HepG2 (cell line): ENCODE data around the gene MEIOB. TPM values are rescaled to one million over a fixed set of nuclear protein-coding genes. Genes with fewer than 3 reads are reported as not detected.

Source experiments
- BRD4 ChIP-seq: sonication (generic); formaldehyde crosslinking; IDR thresholded peaks from 2 replicates; pipeline ENCODE4 v1.4.0; 2020; ENCODE audit warnings: missing genetic modification reagents
- FOXK1 ChIP-seq: sonication (generic); formaldehyde crosslinking; IDR thresholded peaks from 2 replicates; pipeline ENCODE4 v1.4.0; 2020; ENCODE audit warnings: low read depth, missing genetic modification reagents, borderline replicate concordance
- MXI1 ChIP-seq: IDR thresholded peaks from 3 replicates; pipeline ENCODE4 v1.6.1; 2012; ENCODE audit warnings: low read depth, low read length, inconsistent platforms, borderline replicate concordance
- RBM39 ChIP-seq: fragments of 200-400 bp; formaldehyde crosslinking; IDR thresholded peaks from one replicate; pipeline ENCODE4 v1.6.1; 2018; ENCODE audit warnings: antibody characterized with exemption, mild to moderate bottlenecking, low read depth, low read length; ENCODE audit not compliant: poor library complexity, severe bottlenecking
- RCOR2 ChIP-seq: IDR thresholded peaks from 2 replicates; pipeline ENCODE4 v1.6.1; 2016; ENCODE audit warnings: missing biosample characterization, missing genetic modification reagents
- ZBTB3 ChIP-seq: sonication (generic); formaldehyde crosslinking; IDR thresholded peaks from 2 replicates; pipeline ENCODE4 v1.4.0; 2020; ENCODE audit warnings: low read depth, mild to moderate bottlenecking, moderate library complexity, missing genetic modification reagents, borderline replicate concordance
- ZFP62 ChIP-seq: sonication (generic); formaldehyde crosslinking; IDR thresholded peaks from 2 replicates; pipeline ENCODE4 v1.4.0; 2020; ENCODE audit warnings: missing genetic modification reagents
- ZKSCAN8 ChIP-seq: IDR thresholded peaks from 2 replicates; pipeline ENCODE4 v1.6.1; 2016; ENCODE audit warnings: borderline replicate concordance, missing genetic modification reagents, missing compliant biosample characterization
- ZNF160 ChIP-seq: sonication (generic); formaldehyde crosslinking; IDR thresholded peaks from 2 replicates; pipeline ENCODE4 v1.8.0; 2022; ENCODE audit warnings: mild to moderate bottlenecking, inconsistent platforms, missing genetic modification reagents
- ZNF343 ChIP-seq: sonication (generic); formaldehyde crosslinking; IDR thresholded peaks from 2 replicates; pipeline ENCODE4 v1.4.0; 2020; ENCODE audit warnings: mild to moderate bottlenecking, missing genetic modification reagents
- ZNF530 ChIP-seq: sonication (generic); formaldehyde crosslinking; IDR thresholded peaks from 2 replicates; pipeline ENCODE4 v1.5.0; 2020; ENCODE audit warnings: low read depth, mild to moderate bottlenecking, missing genetic modification reagents
- ZNF775 ChIP-seq: sonication (generic); formaldehyde crosslinking; IDR thresholded peaks from 2 replicates; pipeline ENCODE4 v1.4.0; 2020; ENCODE audit warnings: missing genetic modification reagents, mild to moderate bottlenecking, moderate library complexity, borderline replicate concordance
- ZNF777 ChIP-seq: sonication (generic); formaldehyde crosslinking; IDR thresholded peaks from 2 replicates; pipeline ENCODE4 v1.4.0; 2020; ENCODE audit warnings: missing genetic modification reagents
- polyA plus RNA-seq, 8 experiments: library from polyadenylated mRNA; depleted of rRNA in 3 of 8; stranded (reverse) in 7 of 8; unstranded in 1 of 8; fragments of >200 nt; fragmentation: Illumina TruSeq in 4 of 8; extraction: Trizol in 4 of 8; gene quantifications; 2 replicates each; pipeline versions ENCODE4 v1.2.1 to v1.2.3, GENCODE V29; 2011 to 2016; ENCODE audit warnings: low read depth in 4 of 8, missing spikeins in 1 of 8, mixed read lengths in 1 of 8; ENCODE audit not compliant: insufficient read depth in 1 of 8
- total RNA-seq, 5 experiments: library from RNA; depleted of rRNA; stranded (reverse); fragments of >200 nt; fragmentation: Illumina TruSeq; extraction: Trizol; gene quantifications; 2 replicates each; pipeline ENCODE4 v1.2.3, GENCODE V29; 2016; ENCODE audit warnings: low read depth in 1 of 5
- TF ChIP-seq, protein P1 (sequence below), 2 experiments: sonication (generic) in 1 of 2; formaldehyde crosslinking in 1 of 2; IDR thresholded peaks; 2 replicates each; pipeline versions ENCODE4 v1.4.0 to v1.6.1; 2016 to 2020; ENCODE audit warnings: borderline replicate concordance in 1 of 2, low read depth in 1 of 2, mild to moderate bottlenecking in 1 of 2, missing genetic modification reagents in 1 of 2
- TF ChIP-seq, protein P2 (sequence below): sonication (generic); formaldehyde crosslinking; IDR thresholded peaks from 2 replicates; pipeline ENCODE4 v1.5.0; 2020; ENCODE audit warnings: mild to moderate bottlenecking, missing genetic modification reagents
- TF ChIP-seq, protein P3 (sequence below): sonication (generic); formaldehyde crosslinking; IDR thresholded peaks from 2 replicates; pipeline ENCODE4 v1.5.1; 2020; ENCODE audit warnings: missing genetic modification reagents, mild to moderate bottlenecking, borderline replicate concordance
- TF ChIP-seq, protein P4 (sequence below): sonication (generic); formaldehyde crosslinking; IDR thresholded peaks from 2 replicates; pipeline ENCODE4 v1.4.0; 2020; ENCODE audit warnings: mild to moderate bottlenecking, missing genetic modification reagents

The MEIOB gene
- total and polyA plus RNA-seq, 2 of the 13 experiments (the other 11 are each of a cell fraction or from before 2014, with no cell fraction given) = 0.17 TPM; not detected in 1

DNA sequence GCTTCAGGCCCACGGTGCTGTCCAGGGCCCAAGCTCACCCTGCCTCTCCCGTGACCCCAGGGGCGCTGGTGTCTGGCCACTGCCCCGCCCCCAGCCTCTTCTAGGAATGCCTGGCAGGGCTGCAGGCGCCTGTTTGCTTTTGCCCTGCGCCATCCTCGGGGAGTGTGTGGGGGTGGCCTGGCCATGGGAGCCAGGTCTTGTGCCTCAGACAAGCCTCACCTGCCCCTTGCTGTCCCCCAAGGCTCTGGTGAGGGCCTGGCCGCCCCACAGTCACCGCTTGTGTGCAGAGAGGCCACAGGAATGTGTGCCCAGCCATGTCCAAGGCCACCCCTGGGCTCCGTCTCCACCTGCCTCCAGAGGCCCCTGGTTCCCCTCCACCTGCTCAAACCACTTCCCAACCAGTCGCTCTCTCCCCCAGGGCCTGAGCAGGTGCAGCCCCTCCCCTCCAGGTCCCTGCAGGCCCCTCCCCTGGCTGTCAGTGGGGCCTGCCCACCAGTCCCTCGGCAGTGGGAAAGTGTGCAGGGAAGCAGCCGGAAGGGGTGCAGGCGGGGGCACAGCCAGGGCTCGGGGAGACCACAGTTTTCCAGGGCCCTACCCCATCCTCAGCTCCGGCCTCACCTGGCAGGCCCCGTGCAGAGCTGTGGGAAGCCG is 77.6 kb downstream of the MEIOB start (continued):
- TF ChIP-seq, protein P1, sequence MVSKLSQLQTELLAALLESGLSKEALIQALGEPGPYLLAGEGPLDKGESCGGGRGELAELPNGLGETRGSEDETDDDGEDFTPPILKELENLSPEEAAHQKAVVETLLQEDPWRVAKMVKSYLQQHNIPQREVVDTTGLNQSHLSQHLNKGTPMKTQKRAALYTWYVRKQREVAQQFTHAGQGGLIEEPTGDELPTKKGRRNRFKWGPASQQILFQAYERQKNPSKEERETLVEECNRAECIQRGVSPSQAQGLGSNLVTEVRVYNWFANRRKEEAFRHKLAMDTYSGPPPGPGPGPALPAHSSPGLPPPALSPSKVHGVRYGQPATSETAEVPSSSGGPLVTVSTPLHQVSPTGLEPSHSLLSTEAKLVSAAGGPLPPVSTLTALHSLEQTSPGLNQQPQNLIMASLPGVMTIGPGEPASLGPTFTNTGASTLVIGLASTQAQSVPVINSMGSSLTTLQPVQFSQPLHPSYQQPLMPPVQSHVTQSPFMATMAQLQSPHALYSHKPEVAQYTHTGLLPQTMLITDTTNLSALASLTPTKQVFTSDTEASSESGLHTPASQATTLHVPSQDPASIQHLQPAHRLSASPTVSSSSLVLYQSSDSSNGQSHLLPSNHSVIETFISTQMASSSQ (IDR thresholded peaks at IDR 0.05; ENCODE audit: low read depth) = no peak
- TF ChIP-seq, protein P1 (CRISPR knock-in tag; IDR thresholded peaks at IDR 0.05; ENCODE audit: borderline replicate concordance) = peak; percentile 69; the same call in 1 of the 2 replicates
- TF ChIP-seq MXI1 = no peak
- no peak for TF ChIP-seq RBM39
- no peak for TF ChIP-seq ZNF343 (CRISPR knock-in tag)
- TF ChIP-seq ZKSCAN8 (CRISPR knock-in tag) = peak; percentile 23; the same call in 1 of the 2 replicates
- TF ChIP-seq, protein P2, sequence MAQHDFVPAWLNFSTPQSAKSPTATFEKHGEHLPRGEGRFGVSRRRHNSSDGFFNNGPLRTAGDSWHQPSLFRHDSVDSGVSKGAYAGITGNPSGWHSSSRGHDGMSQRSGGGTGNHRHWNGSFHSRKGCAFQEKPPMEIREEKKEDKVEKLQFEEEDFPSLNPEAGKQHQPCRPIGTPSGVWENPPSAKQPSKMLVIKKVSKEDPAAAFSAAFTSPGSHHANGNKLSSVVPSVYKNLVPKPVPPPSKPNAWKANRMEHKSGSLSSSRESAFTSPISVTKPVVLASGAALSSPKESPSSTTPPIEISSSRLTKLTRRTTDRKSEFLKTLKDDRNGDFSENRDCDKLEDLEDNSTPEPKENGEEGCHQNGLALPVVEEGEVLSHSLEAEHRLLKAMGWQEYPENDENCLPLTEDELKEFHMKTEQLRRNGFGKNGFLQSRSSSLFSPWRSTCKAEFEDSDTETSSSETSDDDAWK (CRISPR knock-in tag) = no peak
- no peak for TF ChIP-seq ZFP62
- TF ChIP-seq RCOR2 = no peak
- no peak for TF ChIP-seq ZNF777 (CRISPR knock-in tag)
- TF ChIP-seq, protein P3, sequence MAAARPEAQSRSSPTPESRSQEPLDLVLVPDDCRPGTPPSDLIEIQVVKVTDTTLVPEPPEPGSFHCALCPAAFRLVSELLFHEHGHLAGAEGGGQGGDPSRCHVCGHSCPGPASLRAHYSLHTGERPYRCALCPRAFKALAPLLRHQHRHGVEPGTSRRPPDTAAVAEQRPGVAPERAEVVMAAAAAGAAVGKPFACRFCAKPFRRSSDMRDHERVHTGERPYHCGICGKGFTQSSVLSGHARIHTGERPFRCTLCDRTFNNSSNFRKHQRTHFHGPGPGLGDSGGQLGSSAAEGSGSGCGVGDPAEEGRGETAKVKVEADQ = no peak
- TF ChIP-seq ZNF530 (CRISPR knock-in tag) = no peak
- TF ChIP-seq ZBTB3 (CRISPR knock-in tag) = no peak
- no peak for TF ChIP-seq ZNF775
- TF ChIP-seq FOXK1 (CRISPR knock-in tag) = no peak
- TF ChIP-seq, protein P4, sequence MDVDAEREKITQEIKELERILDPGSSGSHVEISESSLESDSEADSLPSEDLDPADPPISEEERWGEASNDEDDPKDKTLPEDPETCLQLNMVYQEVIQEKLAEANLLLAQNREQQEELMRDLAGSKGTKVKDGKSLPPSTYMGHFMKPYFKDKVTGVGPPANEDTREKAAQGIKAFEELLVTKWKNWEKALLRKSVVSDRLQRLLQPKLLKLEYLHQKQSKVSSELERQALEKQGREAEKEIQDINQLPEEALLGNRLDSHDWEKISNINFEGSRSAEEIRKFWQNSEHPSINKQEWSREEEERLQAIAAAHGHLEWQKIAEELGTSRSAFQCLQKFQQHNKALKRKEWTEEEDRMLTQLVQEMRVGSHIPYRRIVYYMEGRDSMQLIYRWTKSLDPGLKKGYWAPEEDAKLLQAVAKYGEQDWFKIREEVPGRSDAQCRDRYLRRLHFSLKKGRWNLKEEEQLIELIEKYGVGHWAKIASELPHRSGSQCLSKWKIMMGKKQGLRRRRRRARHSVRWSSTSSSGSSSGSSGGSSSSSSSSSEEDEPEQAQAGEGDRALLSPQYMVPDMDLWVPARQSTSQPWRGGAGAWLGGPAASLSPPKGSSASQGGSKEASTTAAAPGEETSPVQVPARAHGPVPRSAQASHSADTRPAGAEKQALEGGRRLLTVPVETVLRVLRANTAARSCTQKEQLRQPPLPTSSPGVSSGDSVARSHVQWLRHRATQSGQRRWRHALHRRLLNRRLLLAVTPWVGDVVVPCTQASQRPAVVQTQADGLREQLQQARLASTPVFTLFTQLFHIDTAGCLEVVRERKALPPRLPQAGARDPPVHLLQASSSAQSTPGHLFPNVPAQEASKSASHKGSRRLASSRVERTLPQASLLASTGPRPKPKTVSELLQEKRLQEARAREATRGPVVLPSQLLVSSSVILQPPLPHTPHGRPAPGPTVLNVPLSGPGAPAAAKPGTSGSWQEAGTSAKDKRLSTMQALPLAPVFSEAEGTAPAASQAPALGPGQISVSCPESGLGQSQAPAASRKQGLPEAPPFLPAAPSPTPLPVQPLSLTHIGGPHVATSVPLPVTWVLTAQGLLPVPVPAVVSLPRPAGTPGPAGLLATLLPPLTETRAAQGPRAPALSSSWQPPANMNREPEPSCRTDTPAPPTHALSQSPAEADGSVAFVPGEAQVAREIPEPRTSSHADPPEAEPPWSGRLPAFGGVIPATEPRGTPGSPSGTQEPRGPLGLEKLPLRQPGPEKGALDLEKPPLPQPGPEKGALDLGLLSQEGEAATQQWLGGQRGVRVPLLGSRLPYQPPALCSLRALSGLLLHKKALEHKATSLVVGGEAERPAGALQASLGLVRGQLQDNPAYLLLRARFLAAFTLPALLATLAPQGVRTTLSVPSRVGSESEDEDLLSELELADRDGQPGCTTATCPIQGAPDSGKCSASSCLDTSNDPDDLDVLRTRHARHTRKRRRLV (CRISPR knock-in tag) = no peak
- no peak for TF ChIP-seq BRD4
- no peak for TF ChIP-seq ZNF160 (CRISPR knock-in tag)
